Coronary artery (tissue), 2 donors: ENCODE data around the gene ARHGEF12.
"Not testable (repeated sequence)": the region's sequence is repeated elsewhere in the genome, so short reads cannot be mapped to it uniquely, and the experiment has no call there.

Source experiments
- DNase-seq: peaks from one replicate; pipeline ENCODE4 v3.0.0-alpha.2; 2017; ENCODE audit warnings: low spot score
- H3K27ac ChIP-seq, 2 donors: fragments of 200-600 bp; sonication (generic); one replicate each; pipeline ENCODE4 v1.5.1; 2016 to 2019
- H3K4me3 ChIP-seq: fragments of 200-600 bp; sonication (generic); 2 replicates; pipeline ENCODE4 v1.5.1; 2016; ENCODE audit warnings: mild to moderate bottlenecking, moderate library complexity
- CTCF ChIP-seq: fragments of 200-600 bp; sonication (generic); IDR thresholded peaks from one replicate; pipeline ENCODE4 v1.5.1; 2019; ENCODE audit warnings: antibody characterized with exemption

Gene ARHGEF12

GRCh38 chr11:120499859-120500258 lies 163.6 kb downstream of the ARHGEF12 start:
- DNase-seq = no peak
- Histone ChIP-seq H3K4me3 (no peak overlapping the region), H3K27ac (no peak overlapping the region)
- TF ChIP-seq CTCF = no peak

GRCh38 chr11:120500414-120501071 lies 164.3 kb downstream of the ARHGEF12 start:
- no peak overlapping the region for H3K4me3 ChIP-seq
- H3K27ac ChIP-seq = no peak overlapping the region
- DNase-seq = no peak
- TF ChIP-seq CTCF = no peak

- no peak for TF ChIP-seq CTCF
- no peak overlapping the region for H3K27ac ChIP-seq
- no peak for DNase-seq
- no peak overlapping the region for H3K4me3 ChIP-seq
Observed at GRCh38 chr11:120501440-120501839, 165.2 kb downstream of the ARHGEF12 start.

- DNase-seq = no peak
- TF ChIP-seq CTCF = no peak
- no peak overlapping the region for H3K4me3 ChIP-seq
- no peak overlapping the region for H3K27ac ChIP-seq
Observed at GRCh38 chr11:120501976-120502755, 166.0 kb downstream of the ARHGEF12 start.

- DNase-seq, H3K4me3 ChIP-seq, H3K27ac ChIP-seq: not testable (repeated sequence)
Observed at GRCh38 chr11:120503529-120503928, 167.3 kb downstream of the ARHGEF12 start.

GRCh38 chr11:120505801-120506425 lies 169.7 kb downstream of the ARHGEF12 start:
- Histone ChIP-seq H3K4me3 (no peak overlapping the region), H3K27ac (no peak overlapping the region)
- no peak for TF ChIP-seq CTCF
- DNase-seq = no peak

GRCh38 chr11:120509346-120510053 lies 173.3 kb downstream of the ARHGEF12 start:
- Histone ChIP-seq H3K27ac (no peak overlapping the region), H3K4me3 (no peak overlapping the region)
- no peak for TF ChIP-seq CTCF
- no peak for DNase-seq
